ENCODE measurements around the gene NABP2. TPM values are rescaled to one million over a fixed set of nuclear protein-coding genes. Genes with fewer than 3 reads are reported as not detected.
A peak's percentile ranks its signal among the peaks of the same experiment; 100 is the strongest.

NABP2 gene
- total and polyA plus RNA-seq, 5 donors from 2014 or later = 4.1 to 16.9 (median 5.6) TPM

DNA sequence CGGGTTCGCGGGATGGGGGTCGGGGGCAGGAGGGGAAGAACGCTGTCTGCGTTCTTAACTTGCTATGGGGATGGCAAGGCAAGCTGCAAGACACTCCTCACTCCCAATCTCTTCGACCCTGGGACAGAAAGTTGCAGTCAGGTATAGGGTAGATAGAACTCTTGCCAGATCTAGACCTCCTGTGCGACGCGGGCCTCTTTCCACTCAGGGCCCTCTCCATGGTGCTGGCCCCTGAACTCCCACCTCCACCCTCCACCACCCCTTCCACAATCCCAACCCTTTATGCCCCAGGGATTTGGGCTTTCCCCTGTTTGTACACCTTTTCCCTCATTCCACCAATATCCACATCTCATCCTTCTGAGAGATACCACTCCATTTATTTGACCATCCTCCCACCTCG is 812 bp downstream of the NABP2 start:
- Histone ChIP-seq H3K9me3 (ENCODE audit: control insufficient read depth in 2 of 2, low read length in 2 of 2) (no peaks in the 10 kb centered on the region), H3K4me3 (ENCODE audit: low read depth, low read length) (no peak overlapping the region), H3K36me3 (ENCODE audit: control insufficient read depth, insufficient read depth, low read length) (peaks cover 5% of the 10 kb centered on the region), H3K27ac (ENCODE audit: insufficient read depth, low read length, poor library complexity, severe bottlenecking) (peak overlapping the region; percentile 89), H3K4me1 (ENCODE audit: control insufficient read depth, insufficient read depth, low read length, poor library complexity, severe bottlenecking) (peaks cover 44% of the 10 kb centered on the region), H3K27me3 (ENCODE audit: control insufficient read depth, insufficient read depth, low read length) (no peaks in the 10 kb centered on the region)
- Mint-ChIP-seq H3K4me1 (peaks cover 17 to 52% (median 39%) of the 10 kb centered on the region in 4 donors), H3K27me3 (peaks cover 4% of the 10 kb centered on the region), H3K36me3 (peaks cover 4% of the 10 kb centered on the region), H3K9me3 (no peaks in the 10 kb centered on the region), H3K27ac (peak overlapping the region; percentile 90 to 99 (median 90)), H3K4me3 (peak overlapping the region; percentile 90 to 99 (median 94))
- no peak for ATAC-seq (ENCODE audit: low read depth in 2 of 2)
- no peak for DNase-seq

DNA sequence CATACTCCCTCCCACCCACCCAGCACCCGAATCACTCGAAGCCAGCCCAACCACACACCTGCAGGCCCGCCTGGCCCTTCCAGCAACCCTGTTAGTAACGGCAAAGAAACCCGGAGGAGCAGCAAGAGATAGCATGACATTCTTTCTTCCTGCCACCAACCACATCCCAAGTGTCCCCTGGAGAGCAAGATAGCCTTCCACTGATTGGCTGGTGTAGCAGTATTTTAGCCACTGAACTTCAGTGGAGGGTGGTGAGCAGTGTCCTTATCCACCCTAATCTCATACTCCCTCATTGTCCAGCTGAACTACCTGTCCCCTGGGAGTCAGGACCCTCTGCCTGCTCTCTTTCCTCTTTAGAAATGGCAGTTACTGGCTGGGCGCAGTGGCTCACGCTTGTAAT is 4.9 kb downstream of the NABP2 start:
- H3K36me3 ChIP-seq (ENCODE audit: control insufficient read depth, insufficient read depth, low read length) = peaks cover 5% of the 10 kb centered on the region
- Mint-ChIP-seq H3K36me3 (peaks cover 4% of the 10 kb centered on the region), H3K4me1 (peaks cover 0 to 19% (median 16%) of the 10 kb centered on the region in 4 donors), H3K27me3 (no peaks in the 10 kb centered on the region), H3K27ac (no peak overlapping the region), H3K9me3 (no peaks in the 10 kb centered on the region), H3K4me3 (no peak overlapping the region)
- H3K9me3 ChIP-seq (ENCODE audit: control insufficient read depth in 2 of 2, low read length in 2 of 2) = no peaks in the 10 kb centered on the region
- no peaks in the 10 kb centered on the region for H3K27me3 ChIP-seq (ENCODE audit: control insufficient read depth, insufficient read depth, low read length)
- H3K27ac ChIP-seq (ENCODE audit: insufficient read depth, low read length, poor library complexity, severe bottlenecking) = no peak overlapping the region
- ATAC-seq (ENCODE audit: low read depth in 2 of 2) = no peak
- DNase-seq = no peak
- no peak overlapping the region for H3K4me3 ChIP-seq (ENCODE audit: low read depth, low read length)
- peaks cover 11% of the 10 kb centered on the region for H3K4me1 ChIP-seq (ENCODE audit: control insufficient read depth, insufficient read depth, low read length, poor library complexity, severe bottlenecking)

DNA sequence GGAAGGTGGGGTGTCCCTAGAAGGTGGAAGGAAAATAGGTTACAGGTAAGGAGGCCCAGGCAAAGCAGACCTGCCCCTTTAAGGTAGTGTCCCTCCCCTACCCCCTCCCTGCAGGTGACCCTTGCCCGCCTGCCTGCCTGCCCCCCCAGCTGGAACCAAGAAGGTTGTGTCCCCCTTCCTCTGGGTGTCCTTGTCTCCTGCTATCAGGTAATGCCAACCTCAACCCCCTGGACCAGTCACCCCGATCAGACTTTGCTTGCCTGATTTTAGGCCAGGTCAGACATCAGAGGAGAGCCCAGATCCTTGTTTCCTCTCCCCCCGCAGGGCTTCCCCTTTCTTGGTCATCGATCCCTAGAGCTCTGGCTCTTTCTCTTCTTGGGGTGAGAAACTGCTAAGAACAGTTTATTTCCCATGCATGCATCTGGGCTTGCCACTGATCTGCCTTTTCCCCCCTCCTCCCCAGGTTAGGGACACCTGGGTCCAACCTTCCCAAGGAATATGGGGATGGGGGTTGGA is 5.8 kb downstream of the NABP2 start, which contains the start of gene SLC39A5:
TSS of gene SLC39A5 (plus strand) at position 136 of the 516 bp plus-strand sequence. CDS start 1,224 bp downstream, outside the sequence.
- Histone ChIP-seq H3K27ac (ENCODE audit: insufficient read depth, low read length, poor library complexity, severe bottlenecking) (no peak within 1 kb of the TSS), H3K36me3 (ENCODE audit: control insufficient read depth, insufficient read depth, low read length) (peaks cover 5% of the 10 kb centered on the region), H3K4me1 (ENCODE audit: control insufficient read depth, insufficient read depth, low read length, poor library complexity, severe bottlenecking) (peaks cover 2% of the 10 kb centered on the region), H3K9me3 (ENCODE audit: control insufficient read depth in 2 of 2, low read length in 2 of 2) (no peaks in the 10 kb centered on the region), H3K27me3 (ENCODE audit: control insufficient read depth, insufficient read depth, low read length) (no peaks in the 10 kb centered on the region), H3K4me3 (ENCODE audit: low read depth, low read length) (no peak within 1 kb of the TSS)
- peaks cover 4% of the 10 kb centered on the region for H3K36me3 Mint-ChIP-seq
- ATAC-seq (ENCODE audit: low read depth in 2 of 2) (no peak), DNase-seq (no peak)
- H3K9me3 Mint-ChIP-seq = no peaks in the 10 kb centered on the region
- H3K27ac Mint-ChIP-seq = no peak within 1 kb of the TSS
- H3K4me1 Mint-ChIP-seq = peaks cover 0 to 11% (median 10%) of the 10 kb centered on the region in 4 donors
- H3K4me3 Mint-ChIP-seq = peak within 1 kb of the TSS in 1 of 4 donors; percentile 75
- no peaks in the 10 kb centered on the region for H3K27me3 Mint-ChIP-seq

DNA sequence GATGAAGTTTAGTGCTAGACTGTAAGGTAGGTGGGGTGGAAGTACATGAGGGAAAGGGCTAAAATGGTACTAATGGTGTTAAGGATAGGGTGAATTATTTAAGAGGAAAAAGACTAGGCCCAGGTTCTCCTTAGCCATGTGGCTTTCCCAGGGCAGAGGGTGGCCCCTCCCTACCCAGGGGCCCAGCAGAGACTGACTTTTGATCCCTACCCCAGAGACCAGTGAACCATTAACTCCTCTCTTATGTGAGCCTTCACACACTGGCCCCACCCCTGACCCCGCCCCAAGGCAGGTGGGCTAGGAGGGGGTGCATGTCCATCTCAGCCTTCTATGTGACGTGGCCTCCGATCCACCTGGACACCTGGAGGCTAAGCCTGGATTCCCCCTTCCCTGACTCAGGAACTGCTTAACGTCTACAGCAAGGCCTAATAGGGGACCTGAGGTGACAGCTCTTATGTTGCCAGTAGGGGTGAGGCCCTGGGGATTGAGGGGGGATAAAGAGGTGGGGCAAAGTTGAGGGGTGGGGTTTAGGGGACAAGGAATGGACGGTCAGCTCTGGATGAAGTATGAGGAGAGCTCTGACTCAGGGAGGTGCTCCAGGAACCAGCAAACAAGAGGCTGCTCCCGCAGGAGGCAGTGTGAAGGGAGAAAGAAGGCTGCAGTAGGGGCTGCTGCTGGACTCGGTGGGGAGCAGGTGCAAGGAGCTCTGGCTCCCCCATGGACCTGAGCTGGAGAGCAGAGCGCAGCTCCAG is 6.5 kb downstream of the NABP2 start:
- Mint-ChIP-seq H3K4me1 (peaks cover 0 to 5% (median 4%) of the 10 kb centered on the region in 4 donors), H3K27ac (no peak overlapping the region), H3K9me3 (no peaks in the 10 kb centered on the region), H3K36me3 (peaks cover 4% of the 10 kb centered on the region), H3K27me3 (no peaks in the 10 kb centered on the region), H3K4me3 (peak overlapping the region in 1 of 4 donors; percentile 75)
- Histone ChIP-seq H3K27me3 (ENCODE audit: control insufficient read depth, insufficient read depth, low read length) (no peaks in the 10 kb centered on the region), H3K4me1 (ENCODE audit: control insufficient read depth, insufficient read depth, low read length, poor library complexity, severe bottlenecking) (no peaks in the 10 kb centered on the region), H3K9me3 (ENCODE audit: control insufficient read depth in 2 of 2, low read length in 2 of 2) (no peaks in the 10 kb centered on the region), H3K4me3 (ENCODE audit: low read depth, low read length) (no peak overlapping the region), H3K36me3 (ENCODE audit: control insufficient read depth, insufficient read depth, low read length) (peaks cover 5% of the 10 kb centered on the region), H3K27ac (ENCODE audit: insufficient read depth, low read length, poor library complexity, severe bottlenecking) (no peak overlapping the region)
- no peak for ATAC-seq (ENCODE audit: low read depth in 2 of 2)
- DNase-seq = no peak

DNA sequence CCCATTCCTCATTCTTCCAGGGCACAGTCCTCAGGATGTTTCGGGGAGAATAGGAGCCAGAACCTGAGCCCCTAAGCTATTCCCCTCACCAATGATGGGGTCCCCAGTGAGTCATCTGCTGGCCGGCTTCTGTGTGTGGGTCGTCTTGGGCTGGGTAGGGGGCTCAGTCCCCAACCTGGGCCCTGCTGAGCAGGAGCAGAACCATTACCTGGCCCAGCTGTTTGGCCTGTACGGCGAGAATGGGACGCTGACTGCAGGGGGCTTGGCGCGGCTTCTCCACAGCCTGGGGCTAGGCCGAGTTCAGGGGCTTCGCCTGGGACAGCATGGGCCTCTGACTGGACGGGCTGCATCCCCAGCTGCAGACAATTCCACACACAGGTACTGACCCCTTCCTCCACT is 7.0 kb downstream of the NABP2 start:
- peaks cover 3% of the 10 kb centered on the region for H3K36me3 ChIP-seq (ENCODE audit: control insufficient read depth, insufficient read depth, low read length)
- DNase-seq = no peak
- H3K4me3 Mint-ChIP-seq = no peak overlapping the region
- H3K27me3 Mint-ChIP-seq = no peaks in the 10 kb centered on the region
- no peaks in the 10 kb centered on the region for H3K27me3 ChIP-seq (ENCODE audit: control insufficient read depth, insufficient read depth, low read length)
- no peak for ATAC-seq (ENCODE audit: low read depth in 2 of 2)
- H3K27ac ChIP-seq (ENCODE audit: insufficient read depth, low read length, poor library complexity, severe bottlenecking) = no peak overlapping the region
- peaks cover 0 to 3% (median 2%) of the 10 kb centered on the region in 4 donors for H3K4me1 Mint-ChIP-seq
- H3K27ac Mint-ChIP-seq = no peak overlapping the region
- H3K9me3 Mint-ChIP-seq = no peaks in the 10 kb centered on the region
- peaks cover 2% of the 10 kb centered on the region for H3K36me3 Mint-ChIP-seq
- no peaks in the 10 kb centered on the region for H3K9me3 ChIP-seq (ENCODE audit: control insufficient read depth in 2 of 2, low read length in 2 of 2)
- no peaks in the 10 kb centered on the region for H3K4me1 ChIP-seq (ENCODE audit: control insufficient read depth, insufficient read depth, low read length, poor library complexity, severe bottlenecking)
- no peak overlapping the region for H3K4me3 ChIP-seq (ENCODE audit: low read depth, low read length)

DNA sequence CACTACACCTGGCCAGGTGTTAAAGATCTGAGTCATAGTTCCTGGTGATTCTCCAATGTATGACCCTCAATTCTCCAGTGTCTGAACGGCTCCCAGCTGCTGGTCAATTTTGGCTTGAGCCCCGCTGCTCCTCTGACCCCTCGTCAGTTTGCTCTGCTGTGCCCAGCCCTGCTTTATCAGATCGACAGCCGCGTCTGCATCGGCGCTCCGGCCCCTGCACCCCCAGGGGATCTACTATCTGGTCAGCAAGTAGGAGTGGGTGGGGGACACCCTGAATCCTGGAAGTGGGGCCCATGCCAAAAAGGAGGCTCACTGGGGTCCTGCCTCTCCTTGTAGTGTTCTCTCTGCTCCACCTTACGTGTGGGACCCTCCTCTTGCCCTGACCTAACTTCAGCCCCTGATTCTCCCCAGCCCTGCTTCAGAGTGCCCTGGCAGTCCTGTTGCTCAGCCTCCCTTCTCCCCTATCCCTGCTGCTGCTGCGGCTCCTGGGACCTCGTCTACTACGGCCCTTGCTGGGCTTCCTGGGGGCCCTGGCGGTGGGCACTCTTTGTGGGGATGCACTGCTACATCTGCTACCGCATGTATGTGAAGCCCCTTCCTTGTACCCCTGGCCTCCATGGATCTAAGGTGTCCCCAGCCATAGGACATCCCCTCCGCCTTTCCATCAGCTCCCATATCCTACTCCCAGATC is 10.7 kb downstream of the NABP2 start:
- no peaks in the 10 kb centered on the region for H3K4me1 ChIP-seq (ENCODE audit: control insufficient read depth, insufficient read depth, low read length, poor library complexity, severe bottlenecking)
- ATAC-seq (ENCODE audit: low read depth in 2 of 2) (no peak), DNase-seq (no peak)
- Mint-ChIP-seq H3K9me3 (no peaks in the 10 kb centered on the region), H3K27me3 (no peaks in the 10 kb centered on the region), H3K4me3 (no peak overlapping the region), H3K4me1 (peaks cover 0 to 3% (median 1%) of the 10 kb centered on the region in 4 donors), H3K36me3 (peaks cover 3% of the 10 kb centered on the region), H3K27ac (peak overlapping the region in 1 of 3 donors; percentile 11)
- H3K27me3 ChIP-seq (ENCODE audit: control insufficient read depth, insufficient read depth, low read length) = no peaks in the 10 kb centered on the region
- H3K9me3 ChIP-seq (ENCODE audit: control insufficient read depth in 2 of 2, low read length in 2 of 2) = no peaks in the 10 kb centered on the region
- H3K36me3 ChIP-seq (ENCODE audit: control insufficient read depth, insufficient read depth, low read length) = no peaks in the 10 kb centered on the region
- no peak overlapping the region for H3K27ac ChIP-seq (ENCODE audit: insufficient read depth, low read length, poor library complexity, severe bottlenecking)
- H3K4me3 ChIP-seq (ENCODE audit: low read depth, low read length) = no peak overlapping the region

DNA sequence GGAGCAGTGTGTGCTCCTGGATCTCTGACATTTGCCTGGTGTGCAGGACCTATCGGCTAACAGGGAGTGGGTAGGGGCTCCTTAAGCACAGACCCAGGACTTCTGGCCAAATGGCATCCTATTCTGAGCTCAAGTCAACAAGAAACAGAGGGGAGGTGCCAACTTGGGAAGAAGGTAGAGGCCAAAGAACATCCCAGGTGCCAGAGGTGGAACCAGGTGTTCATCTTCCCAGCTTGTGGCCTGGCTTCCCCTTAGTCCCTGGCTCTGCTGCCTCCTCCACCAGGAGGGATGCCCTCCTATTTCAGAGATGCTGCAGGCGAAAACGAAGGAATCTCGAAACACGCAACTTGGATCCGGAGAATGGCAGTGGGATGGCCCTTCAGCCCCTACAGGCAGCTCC is 11.9 kb downstream of the NABP2 start:
- DNase-seq = no peak
- Mint-ChIP-seq H3K4me3 (no peak overlapping the region), H3K4me1 (peaks cover 0 to 3% (median 1%) of the 10 kb centered on the region in 4 donors), H3K27ac (no peak overlapping the region), H3K9me3 (no peaks in the 10 kb centered on the region), H3K27me3 (no peaks in the 10 kb centered on the region), H3K36me3 (peaks cover 8% of the 10 kb centered on the region)
- H3K4me3 ChIP-seq (ENCODE audit: low read depth, low read length) = no peak overlapping the region
- no peaks in the 10 kb centered on the region for H3K27me3 ChIP-seq (ENCODE audit: control insufficient read depth, insufficient read depth, low read length)
- peaks cover 7% of the 10 kb centered on the region for H3K36me3 ChIP-seq (ENCODE audit: control insufficient read depth, insufficient read depth, low read length)
- no peaks in the 10 kb centered on the region for H3K9me3 ChIP-seq (ENCODE audit: control insufficient read depth in 2 of 2, low read length in 2 of 2)
- no peak for ATAC-seq (ENCODE audit: low read depth in 2 of 2)
- no peaks in the 10 kb centered on the region for H3K4me1 ChIP-seq (ENCODE audit: control insufficient read depth, insufficient read depth, low read length, poor library complexity, severe bottlenecking)
- no peak overlapping the region for H3K27ac ChIP-seq (ENCODE audit: insufficient read depth, low read length, poor library complexity, severe bottlenecking)

Measured in CD4-positive, CD25-positive, alpha-beta regulatory T cell (primary cell).